Loucy (cell line): Measurements from ENCODE around the gene SLC16A7.

Source experiments
- EZH2phosphoT487 ChIP-seq: fragments of 200-600 bp; IDR thresholded peaks from 2 replicates; pipeline ENCODE4 v1.6.1; 2018; ENCODE audit warnings: antibody characterized with exemption, mild to moderate bottlenecking, moderate library complexity, borderline replicate concordance
- TF ChIP-seq, protein P1 (sequence below): fragments of 200-600 bp; sonication (generic); conservative IDR thresholded peaks from 2 replicates; pipeline ENCODE4 v1.5.1; 2014; ENCODE audit warnings: mild to moderate bottlenecking, antibody characterized with exemption, low read length

DNA sequence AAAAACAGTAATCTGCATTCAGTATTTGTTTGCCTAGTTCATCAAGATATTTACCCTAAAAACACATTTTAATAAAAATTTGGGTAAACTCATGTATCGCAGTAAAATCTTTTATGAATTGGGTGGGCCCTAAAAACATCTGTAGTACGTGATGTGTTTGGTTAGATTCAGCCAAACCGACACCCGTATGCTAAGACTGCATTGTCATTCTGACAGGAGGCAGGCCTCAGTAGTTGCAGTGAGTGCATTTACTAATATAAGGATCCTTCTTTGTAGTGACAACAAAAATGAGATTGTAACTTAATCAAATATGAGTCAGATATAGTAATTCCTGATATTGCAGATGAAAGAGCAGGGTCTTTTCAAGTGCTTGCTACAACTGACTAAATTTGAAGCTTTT lies 191.8 kb downstream of the SLC16A7 start:
- TF ChIP-seq, protein P1, sequence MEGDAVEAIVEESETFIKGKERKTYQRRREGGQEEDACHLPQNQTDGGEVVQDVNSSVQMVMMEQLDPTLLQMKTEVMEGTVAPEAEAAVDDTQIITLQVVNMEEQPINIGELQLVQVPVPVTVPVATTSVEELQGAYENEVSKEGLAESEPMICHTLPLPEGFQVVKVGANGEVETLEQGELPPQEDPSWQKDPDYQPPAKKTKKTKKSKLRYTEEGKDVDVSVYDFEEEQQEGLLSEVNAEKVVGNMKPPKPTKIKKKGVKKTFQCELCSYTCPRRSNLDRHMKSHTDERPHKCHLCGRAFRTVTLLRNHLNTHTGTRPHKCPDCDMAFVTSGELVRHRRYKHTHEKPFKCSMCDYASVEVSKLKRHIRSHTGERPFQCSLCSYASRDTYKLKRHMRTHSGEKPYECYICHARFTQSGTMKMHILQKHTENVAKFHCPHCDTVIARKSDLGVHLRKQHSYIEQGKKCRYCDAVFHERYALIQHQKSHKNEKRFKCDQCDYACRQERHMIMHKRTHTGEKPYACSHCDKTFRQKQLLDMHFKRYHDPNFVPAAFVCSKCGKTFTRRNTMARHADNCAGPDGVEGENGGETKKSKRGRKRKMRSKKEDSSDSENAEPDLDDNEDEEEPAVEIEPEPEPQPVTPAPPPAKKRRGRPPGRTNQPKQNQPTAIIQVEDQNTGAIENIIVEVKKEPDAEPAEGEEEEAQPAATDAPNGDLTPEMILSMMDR = no peak
- TF ChIP-seq EZH2phosphoT487 = no peak
